A549 (cell line): Measurements from ENCODE around the gene PDCD1LG2. TPM values are rescaled to one million over a fixed set of nuclear protein-coding genes. Genes with fewer than 3 reads are reported as not detected.
A peak's percentile ranks its signal among the peaks of the same experiment; 100 is the strongest.

ENCODE experiments used
- ATAC-seq, 2 experiments: fragments of 200-7000 bp in 1 of 2; fragments of >200 bp in 1 of 2; cut with Nextera tagmentation in 1 of 2; cut with Tn5 transposase in 1 of 2; 3 replicates each; pipeline versions ENCODE4 v1.8.0 to v1.9.1; 2018 to 2020; ENCODE audit warnings: mild to moderate bottlenecking in 1 of 2, moderate library complexity in 1 of 2
- CTCF ChIA-PET: fragments of 300-600 bp; sonication (Branson Sonifier 250); formaldehyde crosslinking; extraction: SDS; loops from one replicate; lab custom pipeline; 2021; ENCODE audit warnings: antibody characterized with exemption, inconsistent platforms; lab: Yijun Ruan, JAX
- POLR2A ChIA-PET: fragments of 350-600 bp; formaldehyde crosslinking; extraction: SDS; loops from one replicate; lab custom pipeline; 2021; ENCODE audit warnings: antibody characterized with exemption, inconsistent platforms; lab: Yijun Ruan, JAX
- DNase-seq, 2 experiments: peaks; one replicate each; pipeline versions ENCODE4 v3.0.0 to v3.0.0-alpha.2; 2011 to 2016; ENCODE audit warnings: low read depth in 1 of 2, low spot score in 1 of 2
- FAIRE-seq: peaks from 2 replicates; lab custom pipeline; 2011; peaks lifted over from hg19 to GRCh38; lab: Jason Lieb, UNC
- H3K27ac ChIP-seq, 2 experiments: fragments of >200 bp; sonication (Bioruptor Twin); formaldehyde crosslinking; 3 replicates each; pipeline ENCODE4 v1.5.1; 2016 to 2017
- H3K4me1 ChIP-seq: fragments of >200 bp; sonication (Bioruptor Twin); formaldehyde crosslinking; 3 replicates; pipeline ENCODE4 v1.6.1; 2016
- H3K4me2 ChIP-seq: fragments of >200 bp; sonication (Bioruptor Twin); formaldehyde crosslinking; 3 replicates; pipeline ENCODE4 v1.6.1; 2016
- H3K4me3 ChIP-seq: fragments of >200 bp; sonication (Bioruptor Twin); formaldehyde crosslinking; 3 replicates; pipeline ENCODE4 v1.5.1; 2016
- H3K9me3 ChIP-seq: fragments of >200 bp; sonication (Bioruptor Twin); formaldehyde crosslinking; 3 replicates; pipeline ENCODE4 v1.6.1; 2016
- CBX2 ChIP-seq: fragments of 200-600 bp; sonication (generic); IDR thresholded peaks from 2 replicates; pipeline ENCODE4 v1.6.1; 2016; ENCODE audit warnings: low read depth, mild to moderate bottlenecking, borderline replicate concordance
- CEBPB ChIP-seq, 2 experiments: fragments of >200 bp in 1 of 2; sonication (Bioruptor Twin) in 1 of 2; formaldehyde crosslinking in 1 of 2; IDR thresholded peaks; 2 replicates each; pipeline ENCODE4 v1.6.1; 2012 to 2016
- EHF ChIP-seq: fragments of 250-450 bp; sonication (Bioruptor Pico); IDR thresholded peaks from 2 replicates; pipeline ENCODE4 v1.5.0; 2020; ENCODE audit warnings: mild to moderate bottlenecking
- EP300 ChIP-seq, 2 experiments: fragments of >200 bp; sonication (Bioruptor Twin); formaldehyde crosslinking; IDR thresholded peaks; 2 replicates in 1 of 2; 3 replicates in 1 of 2; pipeline ENCODE4 v1.6.1; 2016 to 2017
- FOSL2 ChIP-seq, 2 experiments: fragments of 450-650 bp in 1 of 2; fragments of >200 bp in 1 of 2; sonication (Bioruptor Twin) in 1 of 2; formaldehyde crosslinking; IDR thresholded peaks; 2 replicates each; pipeline versions ENCODE4 v1.5.0 to v1.6.1; 2016 to 2020; ENCODE audit warnings: mild to moderate bottlenecking in 1 of 2, moderate library complexity in 1 of 2
- GATA3 ChIP-seq: IDR thresholded peaks from 2 replicates; pipeline ENCODE4 v1.6.1; 2012; ENCODE audit warnings: borderline replicate concordance
- HEYL ChIP-seq: fragments of 250-450 bp; sonication (Bioruptor Pico); IDR thresholded peaks from 2 replicates; pipeline ENCODE4 v1.8.0; 2021; ENCODE audit warnings: mild to moderate bottlenecking, moderate library complexity
- HOXA7 ChIP-seq: fragments of 250-450 bp; sonication (Bioruptor Pico); IDR thresholded peaks from 2 replicates; pipeline ENCODE4 v1.5.0; 2020; ENCODE audit warnings: mild to moderate bottlenecking, moderate library complexity
- JUN ChIP-seq, 2 experiments: fragments of >200 bp; sonication (Bioruptor Twin); formaldehyde crosslinking; IDR thresholded peaks; 2 replicates in 1 of 2; 3 replicates in 1 of 2; pipeline ENCODE4 v1.6.1; 2016 to 2017
- JUNB ChIP-seq: fragments of >200 bp; sonication (Bioruptor Twin); formaldehyde crosslinking; IDR thresholded peaks from 2 replicates; pipeline ENCODE4 v1.6.1; 2016
- MAZ ChIP-seq: fragments of 150-350 bp; IDR thresholded peaks from 2 replicates; pipeline ENCODE4 v1.6.1; 2014; ENCODE audit warnings: antibody characterized with exemption, low read depth, low read length, borderline replicate concordance
- MYC ChIP-seq: IDR thresholded peaks from 2 replicates; pipeline ENCODE4 v1.6.1; 2012; ENCODE audit warnings: mild to moderate bottlenecking, inconsistent platforms, low read length, improper control_type of control experiment, borderline replicate concordance
- NFE2L2 ChIP-seq: fragments of 150-350 bp; conservative IDR thresholded peaks from 2 replicates; pipeline ENCODE4 v1.6.1; 2014; ENCODE audit warnings: low read length
- NPAS2 ChIP-seq: fragments of 250-450 bp; sonication (Bioruptor Pico); IDR thresholded peaks from 2 replicates; pipeline ENCODE4 v1.8.0; 2022; ENCODE audit warnings: mild to moderate bottlenecking, moderate library complexity, borderline replicate concordance
- PHF8 ChIP-seq: fragments of 200-600 bp; sonication (generic); IDR thresholded peaks from 2 replicates; pipeline ENCODE4 v1.6.1; 2016; ENCODE audit warnings: low read depth, mild to moderate bottlenecking, antibody characterized with exemption, moderate library complexity, borderline replicate concordance
- REST ChIP-seq: fragments of 200-600 bp; sonication (generic); IDR thresholded peaks from 2 replicates; pipeline ENCODE4 v1.6.1; 2016; ENCODE audit warnings: antibody characterized with exemption, mild to moderate bottlenecking, moderate library complexity
- ZFP36 ChIP-seq: fragments of 450-650 bp; IDR thresholded peaks from 2 replicates; pipeline ENCODE4 v1.6.1; 2014; ENCODE audit warnings: borderline replicate concordance; ENCODE audit not compliant: partially characterized antibody
- WGBS: methylation state at CpG from one replicate; pipeline ENCODE4 v1.1.6; 2017; ENCODE audit errors: missing lambda C conversion rate; 5-methylcytosine and 5-hydroxymethylcytosine counted together
- polyA plus RNA-seq, 4 experiments: library from polyadenylated mRNA; depleted of rRNA in 3 of 4; stranded (reverse); fragments of >200 nt; fragmentation: RNase III in 1 of 4; extraction: RNeasy Plus Mini Kit Qiagen cat#74134 plus additional on column Dnase treatment in 1 of 4; gene quantifications; 2 replicates in 3 of 4; 3 replicates in 1 of 4; pipeline ENCODE4 v1.2.3, GENCODE V29; 2011 to 2017
- TF ChIP-seq, protein P1 (sequence below): fragments of >200 bp; sonication (Bioruptor Twin); formaldehyde crosslinking; IDR thresholded peaks from 3 replicates; pipeline ENCODE4 v1.6.1; 2016
- TF ChIP-seq, protein P2 (sequence below): IDR thresholded peaks from 2 replicates; pipeline ENCODE4 v1.6.1; 2012; ENCODE audit warnings: low read depth, borderline replicate concordance
- TF ChIP-seq, protein P3 (sequence below): fragments of >200 bp; sonication (Bioruptor Twin); formaldehyde crosslinking; IDR thresholded peaks from 2 replicates; pipeline ENCODE4 v1.6.1; 2016

PDCD1LG2 gene
- polyA plus RNA-seq, 2 of the 4 experiments (the other 2 are of a cell fraction): 0.53 TPM

DNA sequence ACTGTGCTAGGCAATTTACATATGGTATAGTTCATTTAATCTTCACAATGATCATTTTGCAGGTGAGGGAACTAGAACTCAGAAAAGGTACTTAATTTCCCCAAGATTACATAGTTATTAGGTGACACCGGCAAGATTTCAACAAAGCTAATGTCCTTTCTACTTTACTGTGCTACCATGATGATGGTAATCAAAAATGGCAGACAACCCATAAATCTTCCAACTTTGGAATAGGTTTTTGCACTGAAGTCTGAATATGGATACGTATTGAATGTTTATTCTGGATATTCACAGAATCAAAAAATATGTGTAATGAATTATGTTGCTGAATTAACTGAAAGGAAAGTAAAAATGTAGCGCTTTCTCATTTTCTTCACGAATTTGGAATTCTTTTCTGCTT, 13.8 kb downstream of the PDCD1LG2 start:
- FAIRE-seq (peak; percentile 67), DNase-seq (no peak), ATAC-seq (no peak)
- POLR2A ChIA-PET: no interaction called here
- Histone ChIP-seq H3K4me1 (peaks cover 11% of the 10 kb centered on the region), H3K4me3 (no peak overlapping the region), H3K27ac (no peak overlapping the region), H3K9me3 (no peaks in the 10 kb centered on the region), H3K4me2 (no peak overlapping the region)
- CTCF ChIA-PET: interaction anchor here (1.1 to 2.1 kb wide), 2 partner anchors 13 to 66 kb away, joined by 3 to 6 read pairs; partner anchors contain the start of gene PDCD1LG2
- WGBS: 86% methylated on average over 4 of the region's 4 CpGs
- TF ChIP-seq, protein P1, sequence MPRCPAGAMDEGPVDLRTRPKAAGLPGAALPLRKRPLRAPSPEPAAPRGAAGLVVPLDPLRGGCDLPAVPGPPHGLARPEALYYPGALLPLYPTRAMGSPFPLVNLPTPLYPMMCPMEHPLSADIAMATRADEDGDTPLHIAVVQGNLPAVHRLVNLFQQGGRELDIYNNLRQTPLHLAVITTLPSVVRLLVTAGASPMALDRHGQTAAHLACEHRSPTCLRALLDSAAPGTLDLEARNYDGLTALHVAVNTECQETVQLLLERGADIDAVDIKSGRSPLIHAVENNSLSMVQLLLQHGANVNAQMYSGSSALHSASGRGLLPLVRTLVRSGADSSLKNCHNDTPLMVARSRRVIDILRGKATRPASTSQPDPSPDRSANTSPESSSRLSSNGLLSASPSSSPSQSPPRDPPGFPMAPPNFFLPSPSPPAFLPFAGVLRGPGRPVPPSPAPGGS: no peak
- no peak for TF ChIP-seq NFE2L2
- TF ChIP-seq HEYL (CRISPR knock-in tag): no peak
- TF ChIP-seq MAZ: no peak
- no peak for TF ChIP-seq ZFP36
- TF ChIP-seq MYC: no peak
- TF ChIP-seq, protein P2, sequence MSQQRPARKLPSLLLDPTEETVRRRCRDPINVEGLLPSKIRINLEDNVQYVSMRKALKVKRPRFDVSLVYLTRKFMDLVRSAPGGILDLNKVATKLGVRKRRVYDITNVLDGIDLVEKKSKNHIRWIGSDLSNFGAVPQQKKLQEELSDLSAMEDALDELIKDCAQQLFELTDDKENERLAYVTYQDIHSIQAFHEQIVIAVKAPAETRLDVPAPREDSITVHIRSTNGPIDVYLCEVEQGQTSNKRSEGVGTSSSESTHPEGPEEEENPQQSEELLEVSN: no peak
- no peak for TF ChIP-seq PHF8
- TF ChIP-seq CBX2: no peak
- TF ChIP-seq NPAS2 (CRISPR knock-in tag): no peak

GRCh38 chr9:5529683-5530221, 19.4 kb downstream of the PDCD1LG2 start:
- ChIA-PET CTCF (interaction anchor here (0.7 to 1.4 kb wide), 3 partner anchors 8 to 71 kb away, joined by 3 to 4 read pairs (median 3); no protein-coding TSS in a partner anchor), POLR2A (interaction anchor here (0.7 kb wide), 1 partner anchor 83 kb away, joined by 3 read pairs; no protein-coding TSS in a partner anchor)
- 18% methylated on average over 4 of the region's 4 CpGs for WGBS
- FAIRE-seq (no peak), ATAC-seq (peak; percentile 34 to 78; a peak in 4 of 6 replicates), DNase-seq (peak in 1 of 2 experiments; percentile 42)
- H3K27ac ChIP-seq: peak overlapping the region; percentile 47 to 71; a peak in 5 of 6 replicates
- H3K4me1 ChIP-seq: peaks cover 39% of the 10 kb centered on the region
- TF ChIP-seq NFE2L2 (no peak), GATA3 (peak; percentile 17; the same call in 1 of the 2 replicates), EHF (CRISPR knock-in tag) (no peak), REST (no peak), JUNB (no peak), JUN (IDR thresholded peaks at IDR 0.05) (0 out of 5 replicates have a peak, but pooled peaks of 1 of the 2 experiments have one; percentile 35), MYC (no peak), CEBPB (IDR thresholded peaks at IDR 0.05) (no peak), EP300 (IDR thresholded peaks at IDR 0.05) (peak; percentile 21 to 34; a peak in 2 of 5 replicates), HOXA7 (CRISPR knock-in tag) (no peak), FOSL2 (IDR thresholded peaks at IDR 0.05) (0 out of 2 replicates have a peak, but pooled peaks have one; percentile 29), FOSL2 (CRISPR knock-in tag; IDR thresholded peaks at IDR 0.05) (no peak)
- TF ChIP-seq, protein P3, sequence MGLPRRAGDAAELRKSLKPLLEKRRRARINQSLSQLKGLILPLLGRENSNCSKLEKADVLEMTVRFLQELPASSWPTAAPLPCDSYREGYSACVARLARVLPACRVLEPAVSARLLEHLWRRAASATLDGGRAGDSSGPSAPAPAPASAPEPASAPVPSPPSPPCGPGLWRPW: no peak
- no peak overlapping the region for H3K4me3 ChIP-seq
- no peaks in the 10 kb centered on the region for H3K9me3 ChIP-seq
- H3K4me2 ChIP-seq: peak overlapping the region; percentile 36
